HG03520 (cell line): Measurements from ENCODE around the gene GAS2L1.

Source experiments
- ATAC-seq: cut with Tn5 transposase; IDR thresholded peaks from one replicate; pipeline ENCODE4 v1.9.1; 2021; ENCODE audit warnings: mild to moderate bottlenecking, moderate library complexity; ENCODE audit not compliant: unreplicated experiment

GAS2L1 gene

GRCh38 chr22:29325785-29326315, 19.4 kb downstream of the GAS2L1 start:
- ATAC-seq = no peak

- ATAC-seq = no peak
Observed at GRCh38 chr22:29326481-29326880, 20.0 kb downstream of the GAS2L1 start.

GRCh38 chr22:29327089-29327764, 20.8 kb downstream of the GAS2L1 start:
- no peak for ATAC-seq

GRCh38 chr22:29328055-29328454, 21.6 kb downstream of the GAS2L1 start:
- ATAC-seq = no peak

- ATAC-seq = no peak
Observed at GRCh38 chr22:29328566-29329500, 22.4 kb downstream of the GAS2L1 start.

GRCh38 chr22:29329581-29329980, 23.1 kb downstream of the GAS2L1 start:
- no peak for ATAC-seq

GRCh38 chr22:29330291-29330690, 23.8 kb downstream of the GAS2L1 start:
- ATAC-seq = no peak

- ATAC-seq = no peak
Observed at GRCh38 chr22:29330753-29331152, 24.3 kb downstream of the GAS2L1 start.

- no peak for ATAC-seq
Observed at GRCh38 chr22:29331213-29331612, 24.8 kb downstream of the GAS2L1 start.

GRCh38 chr22:29331658-29332300, 25.3 kb downstream of the GAS2L1 start:
- no peak for ATAC-seq

- no peak for ATAC-seq
Observed at GRCh38 chr22:29332886-29333496, 26.5 kb downstream of the GAS2L1 start.

GRCh38 chr22:29334148-29334547, 27.7 kb downstream of the GAS2L1 start:
- no peak for ATAC-seq

- ATAC-seq = no peak
Observed at GRCh38 chr22:29334696-29335344, 28.4 kb downstream of the GAS2L1 start.

- ATAC-seq = no peak
Observed at GRCh38 chr22:29335656-29336055, 29.2 kb downstream of the GAS2L1 start.

GRCh38 chr22:29336751-29337490, 30.5 kb downstream of the GAS2L1 start:
- no peak for ATAC-seq

GRCh38 chr22:29337631-29338284, 31.3 kb downstream of the GAS2L1 start:
- ATAC-seq = no peak

- ATAC-seq = no peak
Observed at GRCh38 chr22:29338398-29338797, 31.9 kb downstream of the GAS2L1 start.

- no peak for ATAC-seq
Observed at GRCh38 chr22:29339381-29340235, 33.2 kb downstream of the GAS2L1 start.
